ENCODE measurements around the gene RBMS3. TPM values are rescaled to one million over a fixed set of nuclear protein-coding genes. Genes with fewer than 3 reads are reported as not detected.

Gene RBMS3
- total RNA-seq, 1 experiment from 2014 or later, result 0.42 TPM

- Histone ChIP-seq H2AFZ (ENCODE audit: low read depth, low read length, poor library complexity, severe bottlenecking) (no peak overlapping the region), H3K9ac (ENCODE audit: low read length) (no peak overlapping the region), H4K20me1 (ENCODE audit: insufficient read depth) (no peaks in the 10 kb centered on the region), H3K4me3 (replicated peaks in 1 of 2; ENCODE audit: low read depth in 1 of 2, low read length in 2 of 2) (no peak overlapping the region), H3K4me2 (ENCODE audit: low read length) (no peak overlapping the region), H3K27ac (ENCODE audit: low read depth, low read length) (no peak overlapping the region), H3K9me2 (ENCODE audit: insufficient read depth) (no peaks in the 10 kb centered on the region), H3K9me3 (ENCODE audit: control insufficient read depth in 1 of 2, insufficient read depth in 1 of 2, low read depth in 1 of 2, low read length in 2 of 2) (no peaks in the 10 kb centered on the region), H3K4me1 (ENCODE audit: control insufficient read depth in 1 of 2, insufficient read depth in 2 of 2, low read length in 2 of 2) (peaks cover 0 to 8% of the 10 kb centered on the region in 2 experiments; a peak in 1 of 4 replicates), H3K36me3 (ENCODE audit: control insufficient read depth in 1 of 2, insufficient read depth in 2 of 2, low read length in 2 of 2) (no peaks in the 10 kb centered on the region), H3K79me2 (ENCODE audit: insufficient read depth, low read length) (no peaks in the 10 kb centered on the region), H3K27me3 (ENCODE audit: insufficient read depth, low read length) (no peaks in the 10 kb centered on the region)
- ChIA-PET CTCF (no interaction called here), POLR2A (no interaction called here), RAD21 (ENCODE audit: low non-redundant PET in 1 of 2, low total read pairs in 2 of 2, uncharacterized antibody in 2 of 2, unreplicated experiment in 2 of 2) (no interaction called here)
- BruUV-seq (replicated peaks), result no TSS peak
- no peak for TF ChIP-seq TCF7L2 (IDR thresholded peaks at IDR 0.05; ENCODE audit: borderline replicate concordance, extremely low read depth, insufficient read depth, insufficient read length)
- ATAC-seq (no peak), DNase-seq (ENCODE audit: low read depth, low spot score) (no peak)
- intact Hi-C loops (cut with micrococcal nuclease), result no loop called here
Observed at GRCh38 chr3:29332195-29332637, 51.3 kb downstream of the RBMS3 start.

GRCh38 chr3:29333576-29333975 lies 52.7 kb downstream of the RBMS3 start:
- Histone ChIP-seq H3K9ac (ENCODE audit: low read length) (no peak overlapping the region), H3K79me2 (ENCODE audit: insufficient read depth, low read length) (no peaks in the 10 kb centered on the region), H3K9me2 (ENCODE audit: insufficient read depth) (no peaks in the 10 kb centered on the region), H4K20me1 (ENCODE audit: insufficient read depth) (no peaks in the 10 kb centered on the region), H3K27ac (ENCODE audit: low read depth, low read length) (no peak overlapping the region), H3K36me3 (ENCODE audit: control insufficient read depth in 1 of 2, insufficient read depth in 2 of 2, low read length in 2 of 2) (no peaks in the 10 kb centered on the region), H3K4me3 (replicated peaks in 1 of 2; ENCODE audit: low read depth in 1 of 2, low read length in 2 of 2) (no peak overlapping the region), H3K9me3 (ENCODE audit: control insufficient read depth in 1 of 2, insufficient read depth in 1 of 2, low read depth in 1 of 2, low read length in 2 of 2) (no peaks in the 10 kb centered on the region), H3K4me2 (ENCODE audit: low read length) (no peak overlapping the region), H2AFZ (ENCODE audit: low read depth, low read length, poor library complexity, severe bottlenecking) (no peak overlapping the region), H3K4me1 (ENCODE audit: control insufficient read depth in 1 of 2, insufficient read depth in 2 of 2, low read length in 2 of 2) (peaks cover 0 to 8% of the 10 kb centered on the region in 2 experiments; a peak in 1 of 4 replicates), H3K27me3 (ENCODE audit: insufficient read depth, low read length) (no peaks in the 10 kb centered on the region)
- ChIA-PET RAD21 (ENCODE audit: low non-redundant PET in 1 of 2, low total read pairs in 2 of 2, uncharacterized antibody in 2 of 2, unreplicated experiment in 2 of 2) (no interaction called here), CTCF (no interaction called here), POLR2A (no interaction called here)
- DNase-seq (ENCODE audit: low read depth, low spot score) (no peak), ATAC-seq (no peak)
- intact Hi-C loops (cut with micrococcal nuclease), result no loop called here
- BruUV-seq (replicated peaks), result no TSS peak
- TF ChIP-seq POLR2A (IDR thresholded peaks at IDR 0.05; ENCODE audit: borderline replicate concordance, extremely low read depth, insufficient read depth, insufficient read length) (no peak), RAD21 (IDR thresholded peaks at IDR 0.05; ENCODE audit: low read depth) (no peak), EZH2 (IDR thresholded peaks at IDR 0.05) (no peak), SP1 (IDR thresholded peaks at IDR 0.05; ENCODE audit: low read depth) (no peak), FOSL1 (IDR thresholded peaks at IDR 0.05; ENCODE audit: low read depth) (no peak), SRF (IDR thresholded peaks at IDR 0.05; ENCODE audit: low read depth) (no peak), ELF1 (IDR thresholded peaks at IDR 0.05; ENCODE audit: borderline replicate concordance, low read depth) (no peak), EZH2phosphoT487 (IDR thresholded peaks at IDR 0.05; ENCODE audit: borderline replicate concordance) (no peak), YY1 (IDR thresholded peaks at IDR 0.05; ENCODE audit: extremely low read depth, insufficient replicate concordance, low read depth, low read length) (no peak), ATF3 (IDR thresholded peaks at IDR 0.05) (no peak), CEBPB (IDR thresholded peaks at IDR 0.05; ENCODE audit: low read depth) (no peak), TCF7L2 (IDR thresholded peaks at IDR 0.05; ENCODE audit: borderline replicate concordance, extremely low read depth, insufficient read depth, insufficient read length) (no peak), CTCF (IDR thresholded peaks at IDR 0.05 in 2 of 3, conservative IDR thresholded peaks at IDR 0.05 in 1 of 3; ENCODE audit: borderline replicate concordance in 1 of 3, insufficient read depth in 1 of 3, low read depth in 2 of 3, low read length in 2 of 3) (no peak)

All from HCT116 (cell line).